SK-N-SH (cell line): ENCODE results near the gene KLHL28.

Source experiments
- EP300 ChIP-seq, 2 experiments: IDR thresholded peaks; 2 replicates each; pipeline versions ENCODE4 v1.4.0 to v1.6.1; 2012; ENCODE audit warnings: borderline replicate concordance in 1 of 2, low read depth in 1 of 2, low read length in 1 of 2
- EZH2phosphoT487 ChIP-seq: fragments of 200-600 bp; sonication (generic); IDR thresholded peaks from 2 replicates; pipeline ENCODE4 v1.6.1; 2017; ENCODE audit warnings: low read depth, mixed run types, mild to moderate bottlenecking, antibody characterized with exemption, moderate library complexity, borderline replicate concordance
- GABPA ChIP-seq: IDR thresholded peaks from 2 replicates; pipeline ENCODE4 v1.4.0; 2012; ENCODE audit warnings: low read depth, mild to moderate bottlenecking
- MXI1 ChIP-seq: IDR thresholded peaks from 2 replicates; pipeline ENCODE4 v1.6.1; 2012; ENCODE audit warnings: mild to moderate bottlenecking, low read depth, low read length, improper control_type of control experiment
- TAF1 ChIP-seq: IDR thresholded peaks from 2 replicates; pipeline ENCODE4 v1.6.1; 2012; ENCODE audit warnings: low read depth, mild to moderate bottlenecking, low read length, moderate library complexity, borderline replicate concordance
- USF1 ChIP-seq: IDR thresholded peaks from 2 replicates; pipeline ENCODE4 v1.4.0; 2012; ENCODE audit warnings: low read depth, borderline replicate concordance
- YY1 ChIP-seq: IDR thresholded peaks from 2 replicates; pipeline ENCODE4 v1.4.0; 2012; ENCODE audit warnings: low read depth, mild to moderate bottlenecking
- TF ChIP-seq, protein P1 (sequence below): fragments of 200-600 bp; sonication (generic); IDR thresholded peaks from 2 replicates; pipeline ENCODE4 v1.6.1; 2017; ENCODE audit warnings: antibody characterized with exemption, mild to moderate bottlenecking, moderate library complexity
- TF ChIP-seq, protein P2 (sequence below): IDR thresholded peaks from 2 replicates; pipeline ENCODE4; 2012

GRCh38 chr14:44968714-44969113 is 7.0 kb upstream of the KLHL28 start:
- TF ChIP-seq, protein P1, sequence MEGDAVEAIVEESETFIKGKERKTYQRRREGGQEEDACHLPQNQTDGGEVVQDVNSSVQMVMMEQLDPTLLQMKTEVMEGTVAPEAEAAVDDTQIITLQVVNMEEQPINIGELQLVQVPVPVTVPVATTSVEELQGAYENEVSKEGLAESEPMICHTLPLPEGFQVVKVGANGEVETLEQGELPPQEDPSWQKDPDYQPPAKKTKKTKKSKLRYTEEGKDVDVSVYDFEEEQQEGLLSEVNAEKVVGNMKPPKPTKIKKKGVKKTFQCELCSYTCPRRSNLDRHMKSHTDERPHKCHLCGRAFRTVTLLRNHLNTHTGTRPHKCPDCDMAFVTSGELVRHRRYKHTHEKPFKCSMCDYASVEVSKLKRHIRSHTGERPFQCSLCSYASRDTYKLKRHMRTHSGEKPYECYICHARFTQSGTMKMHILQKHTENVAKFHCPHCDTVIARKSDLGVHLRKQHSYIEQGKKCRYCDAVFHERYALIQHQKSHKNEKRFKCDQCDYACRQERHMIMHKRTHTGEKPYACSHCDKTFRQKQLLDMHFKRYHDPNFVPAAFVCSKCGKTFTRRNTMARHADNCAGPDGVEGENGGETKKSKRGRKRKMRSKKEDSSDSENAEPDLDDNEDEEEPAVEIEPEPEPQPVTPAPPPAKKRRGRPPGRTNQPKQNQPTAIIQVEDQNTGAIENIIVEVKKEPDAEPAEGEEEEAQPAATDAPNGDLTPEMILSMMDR: no peak
- TF ChIP-seq EP300 (IDR thresholded peaks at IDR 0.05; ENCODE audit: borderline replicate concordance in 1 of 2, low read depth in 1 of 2, low read length in 1 of 2) (no peak), YY1 (no peak), TAF1 (no peak), MXI1 (no peak), EZH2phosphoT487 (no peak), USF1 (no peak), GABPA (no peak)
- TF ChIP-seq, protein P2, sequence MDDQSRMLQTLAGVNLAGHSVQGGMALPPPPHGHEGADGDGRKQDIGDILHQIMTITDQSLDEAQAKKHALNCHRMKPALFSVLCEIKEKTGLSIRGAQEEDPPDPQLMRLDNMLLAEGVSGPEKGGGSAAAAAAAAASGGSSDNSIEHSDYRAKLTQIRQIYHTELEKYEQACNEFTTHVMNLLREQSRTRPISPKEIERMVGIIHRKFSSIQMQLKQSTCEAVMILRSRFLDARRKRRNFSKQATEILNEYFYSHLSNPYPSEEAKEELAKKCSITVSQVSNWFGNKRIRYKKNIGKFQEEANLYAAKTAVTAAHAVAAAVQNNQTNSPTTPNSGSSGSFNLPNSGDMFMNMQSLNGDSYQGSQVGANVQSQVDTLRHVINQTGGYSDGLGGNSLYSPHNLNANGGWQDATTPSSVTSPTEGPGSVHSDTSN: no peak
